Skeletal muscle tissue (tissue), 4 donors: Measurements from ENCODE around the gene ABCA5. TPM values are rescaled to one million over a fixed set of nuclear protein-coding genes. Genes with fewer than 3 reads are reported as not detected.

Experiments
- H3K27ac ChIP-seq: one replicate; pipeline ENCODE4 v1.7.0; 2013; ENCODE audit warnings: mild to moderate bottlenecking, low read depth, low read length, inconsistent platforms
- H3K27me3 ChIP-seq, 3 donors: one replicate each; pipeline ENCODE4 v1.7.0; 2013; ENCODE audit warnings: low read length in 3 of 3; ENCODE audit not compliant: control insufficient read depth in 3 of 3, insufficient read depth in 3 of 3
- H3K36me3 ChIP-seq, 3 donors: one replicate each; pipeline ENCODE4 v1.7.0; 2013; ENCODE audit warnings: low read length in 3 of 3; ENCODE audit not compliant: control insufficient read depth in 3 of 3, insufficient read depth in 3 of 3
- H3K4me1 ChIP-seq, 3 donors: one replicate each; pipeline ENCODE4 v1.7.0; 2013; ENCODE audit warnings: low read length in 3 of 3, mild to moderate bottlenecking in 3 of 3; ENCODE audit not compliant: control insufficient read depth in 3 of 3, insufficient read depth in 3 of 3
- H3K4me3 ChIP-seq, 3 donors: one replicate each; pipeline ENCODE4 v1.7.0; 2013; ENCODE audit warnings: low read length in 3 of 3
- H3K9ac ChIP-seq, 3 donors: one replicate each; pipeline ENCODE4 v1.7.0; 2013; ENCODE audit warnings: low read length in 3 of 3, mild to moderate bottlenecking in 3 of 3, moderate library complexity in 2 of 3, low read depth in 1 of 3
- H3K9me3 ChIP-seq, 3 donors: one replicate each; pipeline ENCODE4 v1.7.0; 2013; ENCODE audit warnings: low read length in 3 of 3; ENCODE audit not compliant: control insufficient read depth in 3 of 3
- total RNA-seq: library from RNA; depleted of rRNA; stranded (reverse); fragments of >200 nt; gene quantifications from one replicate; pipeline ENCODE4 v1.2.3, GENCODE V29; 2014
- donor health status: Osteomylitis.

Gene ABCA5
- total RNA-seq, 1 donor from 2014 or later = 18.8 TPM

DNA sequence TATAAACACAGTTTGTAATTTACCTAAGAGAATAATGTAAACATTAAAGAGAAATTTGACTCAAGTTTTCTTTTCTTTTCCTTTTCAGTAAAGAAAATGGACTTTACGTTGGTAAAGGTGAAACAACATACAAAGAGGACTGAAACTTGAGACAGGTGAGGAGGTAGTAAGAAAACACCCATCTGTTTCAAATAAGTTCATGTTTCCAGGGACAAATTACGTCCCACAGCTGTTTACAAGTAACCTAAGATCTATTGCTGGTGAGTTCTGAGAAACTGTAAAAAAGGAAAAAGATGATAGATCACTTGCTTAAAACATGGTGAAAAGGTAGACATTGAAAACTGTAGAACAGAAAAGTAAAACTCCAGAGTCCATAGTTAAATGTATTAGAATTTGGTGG, 4.8 kb upstream of the ABCA5 start:
- Histone ChIP-seq H3K27me3 (no peaks in the 10 kb centered on the region), H3K9ac (no peak overlapping the region), H3K4me3 (no peak overlapping the region), H3K4me1 (peaks cover 4 to 8% (median 5%) of the 10 kb centered on the region in 3 donors), H3K27ac (no peak overlapping the region), H3K9me3 (no peaks in the 10 kb centered on the region), H3K36me3 (no peaks in the 10 kb centered on the region)

DNA sequence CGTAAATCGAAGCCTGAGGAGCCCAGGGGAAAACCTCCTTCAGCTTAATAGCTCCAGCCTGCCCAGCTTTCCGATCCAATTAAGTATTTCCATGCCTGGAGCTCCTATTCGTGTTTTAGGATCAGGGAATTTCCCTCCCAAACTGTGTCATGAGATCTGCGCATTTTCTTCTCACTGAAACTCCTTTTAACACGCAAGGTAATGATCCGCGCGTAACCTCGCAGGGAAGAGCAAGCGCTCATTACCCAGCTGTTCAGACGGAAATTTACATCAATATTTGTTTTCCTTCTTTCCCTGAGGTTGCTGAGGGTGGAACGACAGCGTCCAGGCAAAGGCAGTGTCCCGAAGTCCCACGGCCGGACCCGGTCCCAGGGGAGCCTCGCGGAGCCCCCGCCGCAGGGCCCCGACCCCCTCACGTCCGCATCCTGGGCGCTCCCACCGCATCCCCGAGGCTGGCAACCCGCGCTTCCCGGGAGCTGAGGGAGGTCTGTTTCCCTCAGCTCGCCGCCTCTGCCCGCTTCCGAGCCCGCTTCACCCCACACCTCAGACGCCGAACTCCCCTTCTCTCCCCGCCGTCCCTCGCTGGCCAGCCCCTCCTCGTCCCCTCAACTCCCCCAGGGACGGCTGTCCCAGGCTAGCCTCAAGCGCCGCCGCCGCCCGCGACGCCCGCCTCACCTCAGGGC, 415 bp downstream of the ABCA5 start:
- Histone ChIP-seq H3K4me1 (peaks cover 17 to 21% (median 20%) of the 10 kb centered on the region in 3 donors), H3K36me3 (no peaks in the 10 kb centered on the region), H3K27me3 (no peaks in the 10 kb centered on the region), H3K9ac (peak overlapping the region; percentile 92 to 97 (median 95)), H3K4me3 (peak overlapping the region; percentile 81 to 89 (median 87)), H3K9me3 (no peaks in the 10 kb centered on the region), H3K27ac (peak overlapping the region; percentile 98)

DNA sequence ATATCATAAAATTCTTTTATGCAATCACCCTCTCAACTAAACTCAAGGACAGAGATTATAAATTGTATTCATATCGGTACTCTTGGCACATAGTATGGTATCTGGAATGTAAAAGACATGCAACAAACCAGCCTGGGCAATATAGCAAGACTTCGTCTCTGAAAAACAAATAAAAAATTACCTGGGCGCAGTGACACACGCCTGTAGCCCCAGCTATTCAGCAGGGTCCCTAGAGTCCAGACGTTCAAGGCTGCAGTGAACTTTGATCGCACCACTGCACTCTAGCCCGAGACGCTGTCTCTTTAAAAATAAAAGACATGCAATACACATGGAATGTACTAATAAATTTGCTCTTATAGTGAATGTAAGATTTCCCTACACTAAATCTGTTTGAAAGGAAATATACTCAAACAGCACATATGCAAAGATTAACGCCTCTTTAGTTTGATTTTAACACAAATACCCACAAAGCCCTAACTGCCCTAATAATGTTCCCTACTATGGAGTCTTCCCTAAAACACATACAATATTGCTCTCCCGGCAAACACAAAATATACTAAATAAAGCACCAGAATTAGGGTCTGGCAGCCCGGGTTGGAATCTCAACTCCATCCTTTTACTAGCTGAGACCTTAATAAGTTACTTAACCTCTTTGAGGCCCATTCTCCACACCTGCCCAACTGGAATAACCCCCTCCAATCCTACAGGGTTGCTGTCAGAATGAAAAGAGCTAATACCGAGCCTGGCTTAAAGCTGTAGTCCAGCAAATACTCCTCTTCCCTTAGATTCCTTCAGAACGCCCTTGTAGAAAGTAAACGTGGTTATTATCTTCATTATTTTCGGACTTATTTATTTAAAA, 1.2 kb downstream of the ABCA5 start:
- H3K27ac ChIP-seq = peak overlapping the region; percentile 98
- peak overlapping the region; percentile 92 to 97 (median 95) for H3K9ac ChIP-seq
- peak overlapping the region; percentile 81 to 89 (median 87) for H3K4me3 ChIP-seq
- no peaks in the 10 kb centered on the region for H3K9me3 ChIP-seq
- no peaks in the 10 kb centered on the region for H3K27me3 ChIP-seq
- H3K4me1 ChIP-seq = peaks cover 17 to 21% (median 20%) of the 10 kb centered on the region in 3 donors
- no peaks in the 10 kb centered on the region for H3K36me3 ChIP-seq

DNA sequence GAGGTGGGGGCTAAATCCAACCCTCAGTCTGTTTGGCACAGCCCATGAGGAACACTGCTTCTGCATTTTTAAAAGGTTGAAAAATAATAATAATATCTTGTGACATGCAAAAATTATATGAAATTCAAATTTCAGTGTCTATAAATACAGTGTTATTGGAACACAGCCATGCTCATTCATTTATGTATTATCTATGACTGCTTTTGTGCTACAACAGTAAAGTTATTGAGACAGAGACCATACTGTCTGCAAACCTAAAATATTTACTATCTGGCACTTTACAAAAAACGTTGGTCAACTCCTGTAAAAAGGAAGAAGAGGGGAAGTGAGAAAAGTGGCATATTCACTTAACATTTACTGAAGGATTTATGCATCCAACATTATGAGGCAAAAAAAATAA, 3.1 kb downstream of the ABCA5 start:
- no peaks in the 10 kb centered on the region for H3K27me3 ChIP-seq
- H3K4me3 ChIP-seq = no peak overlapping the region
- no peak overlapping the region for H3K27ac ChIP-seq
- H3K9ac ChIP-seq = no peak overlapping the region
- H3K9me3 ChIP-seq = no peaks in the 10 kb centered on the region
- peaks cover 17 to 21% (median 20%) of the 10 kb centered on the region in 3 donors for H3K4me1 ChIP-seq
- H3K36me3 ChIP-seq = no peaks in the 10 kb centered on the region

DNA sequence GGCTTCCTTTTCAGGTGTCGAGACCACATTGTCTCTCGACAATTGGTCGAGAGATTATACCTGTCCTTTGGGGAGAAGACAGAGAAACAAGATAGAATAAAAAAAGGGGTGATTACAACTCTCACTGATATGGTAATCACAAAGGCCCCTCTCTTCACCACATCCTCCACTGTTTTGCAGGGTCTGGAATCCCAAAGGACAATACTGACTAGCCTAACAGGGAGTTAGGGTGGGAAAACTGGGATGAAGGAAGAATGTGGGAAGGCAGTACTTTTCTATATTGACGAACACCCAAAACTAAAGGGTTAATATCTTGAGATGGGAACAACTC, 6.1 kb downstream of the ABCA5 start:
- Histone ChIP-seq H3K27ac (no peak overlapping the region), H3K36me3 (no peaks in the 10 kb centered on the region), H3K4me1 (peaks cover 8 to 16% (median 13%) of the 10 kb centered on the region in 3 donors), H3K9me3 (no peaks in the 10 kb centered on the region), H3K27me3 (no peaks in the 10 kb centered on the region), H3K9ac (no peak overlapping the region), H3K4me3 (no peak overlapping the region)

DNA sequence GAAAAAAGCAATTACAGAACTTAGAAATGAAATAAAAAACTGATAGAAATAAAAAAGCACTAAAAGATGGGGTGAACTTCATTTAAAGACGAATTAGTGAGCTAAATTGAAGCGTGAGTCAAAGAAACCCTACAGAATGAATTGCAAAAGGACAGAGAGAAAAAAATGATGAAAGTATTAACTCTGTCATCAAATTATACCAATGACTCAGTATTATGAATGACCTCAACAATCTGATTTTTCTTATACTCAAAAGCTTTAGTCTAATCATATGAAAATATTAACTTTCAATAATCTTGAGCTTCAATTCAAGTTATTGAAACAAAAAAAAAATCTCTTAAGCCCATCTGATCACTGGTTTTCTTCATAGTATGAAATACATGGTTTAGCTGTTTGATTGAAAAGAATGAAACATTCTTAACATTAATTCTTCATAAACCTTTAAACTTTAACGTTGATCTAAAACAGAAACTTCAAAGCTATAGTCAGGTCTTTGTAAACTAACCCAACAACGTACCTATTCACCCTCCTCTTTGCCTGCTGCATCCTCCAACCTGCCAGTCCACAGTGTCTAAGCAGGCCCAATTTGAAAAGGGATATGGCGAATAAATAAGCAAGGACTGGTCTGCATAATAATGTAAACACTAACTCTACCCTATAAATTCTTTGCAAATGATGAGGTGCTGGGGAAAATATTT, 6.6 kb downstream of the ABCA5 start:
- no peaks in the 10 kb centered on the region for H3K27me3 ChIP-seq
- H3K27ac ChIP-seq = no peak overlapping the region
- H3K36me3 ChIP-seq = no peaks in the 10 kb centered on the region
- H3K9ac ChIP-seq = no peak overlapping the region
- peaks cover 7 to 16% (median 13%) of the 10 kb centered on the region in 3 donors for H3K4me1 ChIP-seq
- no peaks in the 10 kb centered on the region for H3K9me3 ChIP-seq
- no peak overlapping the region for H3K4me3 ChIP-seq

DNA sequence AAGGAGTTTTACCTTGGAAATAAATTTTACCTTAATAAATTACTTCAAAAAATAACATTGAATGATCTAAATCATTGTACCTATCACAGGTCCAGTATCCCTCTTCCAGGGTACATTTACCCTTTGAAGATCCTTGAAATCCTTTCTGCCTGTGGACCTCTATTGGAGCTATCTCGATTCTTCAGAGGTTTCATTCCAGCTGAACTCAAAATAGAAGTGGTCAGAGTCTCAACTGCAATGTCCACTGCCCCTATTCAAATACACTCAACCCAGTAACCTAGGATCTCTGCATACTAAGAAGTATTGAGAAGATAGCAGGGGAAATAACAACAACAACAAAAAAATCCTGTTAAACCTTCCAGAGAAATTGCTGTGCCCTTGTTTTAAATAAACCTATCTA, 9.3 kb downstream of the ABCA5 start:
- Histone ChIP-seq H3K4me1 (peaks cover 0 to 3% (median 3%) of the 10 kb centered on the region in 3 donors), H3K27me3 (no peaks in the 10 kb centered on the region), H3K27ac (no peak overlapping the region), H3K9ac (no peak overlapping the region), H3K4me3 (no peak overlapping the region), H3K36me3 (no peaks in the 10 kb centered on the region), H3K9me3 (no peaks in the 10 kb centered on the region)

DNA sequence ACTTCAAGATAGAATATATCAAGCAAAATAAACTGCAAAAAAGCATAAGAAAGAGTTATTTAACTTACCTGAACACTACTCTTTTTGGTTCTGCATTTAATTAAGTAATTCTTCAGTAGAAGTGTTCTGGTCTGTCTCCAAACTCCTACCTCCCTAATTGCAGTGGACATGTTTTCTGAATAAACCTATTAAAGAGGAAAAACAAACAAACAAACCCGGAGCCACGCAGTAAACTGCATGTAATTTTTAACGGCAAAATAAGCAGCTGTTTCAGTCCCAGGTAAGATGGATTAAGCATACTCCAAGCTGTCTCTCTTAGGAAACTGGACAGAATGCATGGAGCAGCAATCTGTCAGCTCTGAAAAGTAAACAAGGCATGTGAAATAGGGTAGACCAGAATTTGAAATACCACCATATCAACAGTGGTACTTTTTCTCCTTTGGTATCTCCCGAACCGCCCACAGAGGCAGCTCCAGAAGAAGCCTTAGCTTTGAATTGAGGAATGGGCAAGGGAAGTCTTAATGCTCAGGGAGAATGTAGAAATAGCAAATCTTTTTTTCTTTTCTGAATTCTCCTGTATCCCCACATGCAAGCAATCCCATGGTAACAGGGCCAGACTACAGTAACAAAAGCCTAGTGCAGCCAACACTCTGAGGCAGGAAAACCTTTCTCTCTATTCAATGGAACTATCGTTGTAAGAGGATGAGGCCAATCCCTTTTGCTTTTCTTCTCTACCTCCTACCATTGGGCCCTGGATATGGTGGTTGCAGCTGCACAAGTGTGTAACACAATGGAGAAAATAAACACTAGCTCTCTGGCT, 12.5 kb downstream of the ABCA5 start:
- no peaks in the 10 kb centered on the region for H3K9me3 ChIP-seq

DNA sequence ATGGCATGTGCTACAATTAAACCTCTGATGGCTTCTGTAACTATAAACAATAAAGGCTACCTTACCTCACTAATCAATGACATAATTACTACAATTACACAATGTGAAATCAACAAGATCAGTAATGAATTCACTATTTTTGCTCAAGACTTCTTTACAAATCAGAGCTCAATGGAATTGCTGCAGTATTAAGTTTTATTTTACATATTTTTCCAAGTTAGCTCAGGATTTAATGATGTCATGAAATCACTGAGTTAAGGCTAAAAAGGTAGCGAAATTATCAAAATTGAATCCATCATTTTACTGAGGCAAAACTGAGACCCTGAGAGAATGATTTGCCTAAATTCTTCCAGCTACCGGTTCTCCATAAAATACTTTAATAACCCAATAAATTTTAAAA, 21.8 kb downstream of the ABCA5 start:
- Histone ChIP-seq H3K4me1 (no peaks in the 10 kb centered on the region), H3K27ac (no peak overlapping the region), H3K4me3 (no peak overlapping the region), H3K9ac (no peak overlapping the region), H3K9me3 (no peaks in the 10 kb centered on the region), H3K36me3 (peaks cover 3 to 24% (median 21%) of the 10 kb centered on the region in 3 donors), H3K27me3 (no peaks in the 10 kb centered on the region)

More for the DNA sequence above, 12.5 kb downstream of the ABCA5 start:
- no peak overlapping the region for H3K4me3 ChIP-seq
- H3K4me1 ChIP-seq = peaks cover 0 to 3% (median 3%) of the 10 kb centered on the region in 3 donors
- H3K27ac ChIP-seq = no peak overlapping the region
- H3K9ac ChIP-seq = no peak overlapping the region
- peaks cover 4 to 10% (median 5%) of the 10 kb centered on the region in 3 donors for H3K36me3 ChIP-seq
- no peaks in the 10 kb centered on the region for H3K27me3 ChIP-seq
